KMS-11 (cell line): ENCODE data around the gene SLC28A3.

Experiments
- H2AFZ ChIP-seq: fragments of 200-600 bp; sonication (generic); 2 replicates; pipeline ENCODE4 v1.6.1; 2016; ENCODE audit warnings: antibody characterized with exemption, mixed run types, low read depth
- H3K27ac ChIP-seq: fragments of 200-600 bp; sonication (generic); 2 replicates; pipeline ENCODE4 v1.6.1; 2016; ENCODE audit warnings: mild to moderate bottlenecking, mixed run types
- H3K27me3 ChIP-seq: fragments of 200-600 bp; sonication (generic); 2 replicates; pipeline ENCODE4 v1.6.1; 2017; ENCODE audit warnings: mild to moderate bottlenecking, low read depth, mixed run types, moderate library complexity; ENCODE audit not compliant: insufficient read depth
- H3K36me3 ChIP-seq: fragments of 200-600 bp; sonication (generic); 2 replicates; pipeline ENCODE4 v1.6.1; 2017; ENCODE audit warnings: mild to moderate bottlenecking, mixed run types; ENCODE audit not compliant: insufficient read depth
- H3K4me1 ChIP-seq: fragments of 200-600 bp; sonication (generic); 2 replicates; pipeline ENCODE4 v1.6.1; 2016; ENCODE audit warnings: mild to moderate bottlenecking, low read depth, mixed run types; ENCODE audit not compliant: poor library complexity, severe bottlenecking
- H3K4me2 ChIP-seq: fragments of 200-600 bp; sonication (generic); 2 replicates; pipeline ENCODE4 v1.7.0; 2016; ENCODE audit warnings: mild to moderate bottlenecking, mixed run types
- H3K4me3 ChIP-seq: fragments of 200-600 bp; sonication (generic); IDR thresholded peaks from 2 replicates; pipeline ENCODE4 v1.6.1; 2017; ENCODE audit warnings: low read depth, low read length, mixed read lengths; ENCODE audit not compliant: insufficient read depth
- H3K79me2 ChIP-seq: fragments of 200-600 bp; sonication (generic); 2 replicates; pipeline ENCODE4 v1.6.1; 2016; ENCODE audit warnings: low read depth, mixed run types; ENCODE audit not compliant: insufficient read depth
- H3K9ac ChIP-seq: fragments of 200-600 bp; sonication (generic); 2 replicates; pipeline ENCODE4 v1.6.1; 2016; ENCODE audit warnings: mild to moderate bottlenecking, mixed run types
- H4K20me1 ChIP-seq: fragments of 200-600 bp; sonication (generic); 2 replicates; pipeline ENCODE4 v1.6.1; 2016; ENCODE audit warnings: mild to moderate bottlenecking, mixed run types; ENCODE audit not compliant: insufficient read depth
- CTCF ChIP-seq: fragments of 200-600 bp; sonication (generic); conservative IDR thresholded peaks from 2 replicates; pipeline ENCODE4 v1.6.1; 2017; ENCODE audit warnings: low read depth, mild to moderate bottlenecking, antibody characterized with exemption, low read length, moderate library complexity, mixed read lengths

Gene SLC28A3

GRCh38 chr9:84294241-84294950, 46.2 kb downstream of the SLC28A3 start:
- peak; percentile 25; the same call in 1 of the 2 replicates for TF ChIP-seq CTCF
- H3K4me1 ChIP-seq: peaks cover 38% of the 10 kb centered on the region
- H3K4me3 ChIP-seq: no peak overlapping the region
- no peak overlapping the region for H3K27ac ChIP-seq
- H3K36me3 ChIP-seq: no peaks in the 10 kb centered on the region
- no peaks in the 10 kb centered on the region for H4K20me1 ChIP-seq
- no peaks in the 10 kb centered on the region for H3K27me3 ChIP-seq
- no peak overlapping the region for H3K4me2 ChIP-seq
- H3K79me2 ChIP-seq: no peaks in the 10 kb centered on the region
- no peak overlapping the region for H2AFZ ChIP-seq
- no peak overlapping the region for H3K9ac ChIP-seq

GRCh38 chr9:84293001-84293798, 47.4 kb downstream of the SLC28A3 start:
- H3K4me2 ChIP-seq: no peak overlapping the region
- 0 out of 2 replicates have a peak overlapping the region, but pooled peaks have one; percentile 22 for H2AFZ ChIP-seq
- no peak overlapping the region for H3K4me3 ChIP-seq
- H4K20me1 ChIP-seq: no peaks in the 10 kb centered on the region
- H3K27ac ChIP-seq: no peak overlapping the region
- no peaks in the 10 kb centered on the region for H3K79me2 ChIP-seq
- no peak for TF ChIP-seq CTCF
- peaks cover 38% of the 10 kb centered on the region for H3K4me1 ChIP-seq
- no peaks in the 10 kb centered on the region for H3K36me3 ChIP-seq
- H3K27me3 ChIP-seq: no peaks in the 10 kb centered on the region
- no peak overlapping the region for H3K9ac ChIP-seq

GRCh38 chr9:84285381-84285780, 55.2 kb downstream of the SLC28A3 start:
- H3K4me3 ChIP-seq: no peak overlapping the region
- no peak overlapping the region for H3K9ac ChIP-seq
- H3K4me2 ChIP-seq: peak overlapping the region; percentile 21; the same call in 1 of the 2 replicates
- no peak for TF ChIP-seq CTCF
- H2AFZ ChIP-seq: peak overlapping the region; percentile 49
- H3K4me1 ChIP-seq: no peaks in the 10 kb centered on the region
- H3K79me2 ChIP-seq: no peaks in the 10 kb centered on the region
- H4K20me1 ChIP-seq: no peaks in the 10 kb centered on the region
- no peaks in the 10 kb centered on the region for H3K36me3 ChIP-seq
- H3K27me3 ChIP-seq: no peaks in the 10 kb centered on the region
- no peak overlapping the region for H3K27ac ChIP-seq

GRCh38 chr9:84283946-84284345, 56.6 kb downstream of the SLC28A3 start:
- Histone ChIP-seq H3K9ac (no peak overlapping the region), H3K27ac (no peak overlapping the region), H3K79me2 (no peaks in the 10 kb centered on the region), H3K36me3 (no peaks in the 10 kb centered on the region), H3K4me2 (no peak overlapping the region), H4K20me1 (no peaks in the 10 kb centered on the region), H3K27me3 (no peaks in the 10 kb centered on the region), H3K4me3 (no peak overlapping the region), H2AFZ (no peak overlapping the region), H3K4me1 (no peaks in the 10 kb centered on the region)
- TF ChIP-seq CTCF: no peak
